Activated T-helper 2 cell treated with anti-CD3 and anti-CD28 coated beads, Interferon-gamma antibody, Interleukin-2, Interleukin-4, amounts not matched to agents 10 μg/mL and 5 μg/mL and 100 μg/mL, durations not matched to agents 14 hours and 24 hours and 36 hours (primary cell): Measurements from ENCODE around the gene DLAT. TPM values are rescaled to one million over a fixed set of nuclear protein-coding genes. Genes with fewer than 3 reads are reported as not detected.
"Not testable (repeated sequence)": the region's sequence is repeated elsewhere in the genome, so short reads cannot be mapped to it uniquely, and the experiment has no call there.

Source experiments
- DNase-seq: peaks from one replicate; pipeline ENCODE4 v3.0.0; 2021; ENCODE audit warnings: low spot score
- H3K27ac Mint-ChIP-seq: one replicate; pipeline ENCODE4 v1.8.0; 2021; ENCODE audit warnings: mixed read lengths
- H3K27me3 Mint-ChIP-seq: one replicate; pipeline ENCODE4 v1.8.0; 2021; ENCODE audit warnings: low read depth, mixed read lengths
- H3K36me3 Mint-ChIP-seq: one replicate; pipeline ENCODE4 v1.8.0; 2021; ENCODE audit warnings: low read depth, mixed read lengths
- H3K4me1 Mint-ChIP-seq: one replicate; pipeline ENCODE4 v1.8.0; 2021; ENCODE audit warnings: low read depth, mixed read lengths
- H3K4me3 Mint-ChIP-seq: one replicate; pipeline ENCODE4 v1.8.0; 2021; ENCODE audit warnings: low read depth, mild to moderate bottlenecking, moderate library complexity, mixed read lengths
- H3K9me3 Mint-ChIP-seq: one replicate; pipeline ENCODE4 v1.8.0; 2021; ENCODE audit warnings: mixed read lengths
- intact Hi-C: fragments of 100-400 bp; cut with micrococcal nuclease; formaldehyde crosslinking; loops from one replicate; pipeline ENCODE4 v1.15.1; 2023
- total RNA-seq: library from RNA; stranded (reverse); gene quantifications from 2 replicates; pipeline ENCODE4 v1.2.3, GENCODE V29; 2022

DLAT gene
- total RNA-seq, 1 donor from 2014 or later: 47.3 TPM

GRCh38 chr11:112016088-112016764, 9.0 kb upstream of the DLAT start:
- Mint-ChIP-seq H3K4me3 (no peak overlapping the region), H3K36me3 (peaks cover 34% of the 10 kb centered on the region), H3K4me1 (no peaks in the 10 kb centered on the region), H3K9me3 (no peaks in the 10 kb centered on the region), H3K27me3 (no peaks in the 10 kb centered on the region), H3K27ac (no peak overlapping the region)
- intact Hi-C loops: no loop called here
- DNase-seq: no peak

GRCh38 chr11:112016765-112017376, 8.3 kb upstream of the DLAT start:
- H3K9me3 Mint-ChIP-seq: no peaks in the 10 kb centered on the region
- no peaks in the 10 kb centered on the region for H3K4me1 Mint-ChIP-seq
- no peak overlapping the region for H3K27ac Mint-ChIP-seq
- DNase-seq: no peak
- intact Hi-C loops: no loop called here
- H3K27me3 Mint-ChIP-seq: no peaks in the 10 kb centered on the region
- no peak overlapping the region for H3K4me3 Mint-ChIP-seq
- peaks cover 34% of the 10 kb centered on the region for H3K36me3 Mint-ChIP-seq

DNA sequence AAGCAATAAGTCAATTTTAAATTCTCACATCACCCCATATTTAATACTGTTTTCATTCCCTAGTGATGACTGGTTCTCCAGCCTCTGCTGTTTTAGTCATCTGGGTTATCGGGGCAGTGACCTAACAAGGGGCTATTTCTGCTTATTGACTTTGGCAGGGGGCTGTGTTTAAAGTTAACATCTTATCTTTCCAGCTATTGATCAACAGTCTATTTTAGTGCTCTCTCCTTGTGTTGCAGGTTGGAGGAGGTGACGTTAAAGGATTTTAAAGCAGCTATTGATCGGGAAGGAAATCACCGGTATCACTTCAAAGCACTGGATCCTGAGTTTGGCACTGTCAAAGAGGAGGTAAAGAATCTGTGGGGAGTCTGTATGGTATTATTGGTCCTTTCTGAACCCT, 7.7 kb upstream of the DLAT start:
- Mint-ChIP-seq H3K9me3 (no peaks in the 10 kb centered on the region), H3K27me3 (no peaks in the 10 kb centered on the region), H3K4me3 (no peak overlapping the region), H3K4me1 (peaks cover 3% of the 10 kb centered on the region), H3K36me3 (peaks cover 34% of the 10 kb centered on the region), H3K27ac (no peak overlapping the region)
- DNase-seq: no peak
- intact Hi-C loops: no loop called here

DNA sequence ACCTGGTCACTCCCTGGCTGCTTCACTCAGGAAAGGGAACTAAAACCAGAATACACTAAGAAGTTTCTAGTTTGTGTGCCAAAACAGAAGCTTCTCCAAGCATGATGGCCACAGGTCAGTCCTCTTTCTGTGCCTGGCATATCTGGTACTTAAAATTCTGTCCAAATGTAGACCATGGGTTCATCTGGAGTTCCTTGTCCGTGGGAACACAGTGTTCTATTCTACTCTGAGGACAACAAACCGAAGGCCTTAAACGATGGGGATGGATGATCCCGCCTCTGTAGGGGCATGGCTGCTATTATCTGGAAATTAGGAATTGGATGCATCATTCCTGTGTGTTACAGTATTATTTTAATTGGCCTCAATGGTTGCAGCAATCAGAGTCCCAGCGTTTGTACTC, 6.1 kb upstream of the DLAT start:
- intact Hi-C loops: no loop called here
- peaks cover 11% of the 10 kb centered on the region for H3K4me1 Mint-ChIP-seq
- no peaks in the 10 kb centered on the region for H3K27me3 Mint-ChIP-seq
- H3K9me3 Mint-ChIP-seq: no peaks in the 10 kb centered on the region
- H3K4me3 Mint-ChIP-seq: no peak overlapping the region
- H3K36me3 Mint-ChIP-seq: peaks cover 40% of the 10 kb centered on the region
- DNase-seq: no peak
- H3K27ac Mint-ChIP-seq: no peak overlapping the region

- Mint-ChIP-seq H3K9me3 (no peaks in the 10 kb centered on the region), H3K27me3 (no peaks in the 10 kb centered on the region), H3K27ac (peak overlapping the region; percentile 48), H3K36me3 (peaks cover 39% of the 10 kb centered on the region), H3K4me3 (peak overlapping the region; percentile 44), H3K4me1 (peaks cover 13% of the 10 kb centered on the region)
- intact Hi-C loops: no loop called here
- DNase-seq: no peak
Observed at GRCh38 chr11:112023104-112023503, 2.1 kb upstream of the DLAT start.

DNA sequence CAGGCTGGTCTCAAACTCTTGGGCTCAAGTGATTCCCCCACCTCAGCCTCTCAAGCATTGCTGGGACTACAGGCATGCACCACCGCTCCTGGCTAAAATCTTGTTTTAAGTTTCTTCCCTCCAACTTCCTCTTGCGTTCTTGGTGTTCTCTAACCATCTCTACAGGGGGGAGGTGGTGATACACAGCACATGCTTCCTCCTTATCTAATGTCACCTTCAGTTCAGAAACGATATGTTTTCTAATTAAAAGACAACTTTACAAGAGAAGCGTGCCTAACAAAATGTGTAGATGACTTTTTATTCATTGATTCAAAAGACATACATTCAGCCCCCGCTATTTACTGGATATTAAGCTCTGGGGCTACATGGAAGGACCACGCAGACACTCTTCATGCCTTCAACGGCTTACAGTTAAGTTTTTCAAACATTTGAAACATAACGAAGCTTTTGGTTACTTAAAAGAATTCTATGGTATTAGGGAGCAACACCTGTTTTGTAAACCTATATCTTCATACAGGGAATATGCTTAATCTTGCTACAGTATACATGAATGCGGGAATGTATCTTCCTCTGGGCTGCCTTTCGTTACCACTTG, 933 bp upstream of the DLAT start:
- Mint-ChIP-seq H3K4me3 (peak overlapping the region; percentile 99), H3K4me1 (peaks cover 13% of the 10 kb centered on the region), H3K27ac (peak overlapping the region; percentile 99), H3K36me3 (peaks cover 40% of the 10 kb centered on the region), H3K9me3 (no peaks in the 10 kb centered on the region), H3K27me3 (no peaks in the 10 kb centered on the region)
- intact Hi-C loops: loop anchor here (2.0 kb wide), 3 partner anchors 33 to 145 kb away; partner anchors contain the start of genes CFAP68, FDXACB1, SDHD and TIMM8B
- no peak for DNase-seq

DNA sequence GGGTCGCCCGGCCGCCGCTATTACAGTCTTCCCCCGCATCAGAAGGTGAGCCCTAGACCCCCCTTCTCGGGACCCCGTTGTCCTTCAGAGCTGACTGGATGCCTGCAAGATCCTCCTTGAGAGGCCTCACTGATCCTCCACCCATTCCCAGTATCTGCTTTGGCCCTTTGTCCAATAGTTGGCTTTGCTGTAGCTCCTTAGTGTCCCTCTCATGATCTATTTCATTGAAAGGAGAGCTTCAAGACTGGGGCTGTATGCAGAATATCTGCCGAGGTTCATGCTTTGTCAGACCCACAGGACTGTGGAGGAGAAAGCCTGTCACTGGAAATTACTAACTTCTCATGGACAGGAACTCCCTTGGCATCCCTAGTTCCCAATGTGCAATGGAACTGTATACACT, 499 bp downstream of the DLAT start:
- Mint-ChIP-seq H3K27me3 (no peaks in the 10 kb centered on the region), H3K36me3 (peaks cover 41% of the 10 kb centered on the region), H3K9me3 (no peaks in the 10 kb centered on the region), H3K4me1 (peaks cover 13% of the 10 kb centered on the region), H3K27ac (peak overlapping the region; percentile 99), H3K4me3 (peak overlapping the region; percentile 99)
- intact Hi-C loops: loop anchor here (1.0 to 2.0 kb wide), 5 partner anchors 31 to 147 kb away; partner anchors contain the start of genes CFAP68, FDXACB1, NKAPD1 and PIH1D2
- no peak for DNase-seq

- H3K4me3 Mint-ChIP-seq: not testable (repeated sequence)
Observed at GRCh38 chr11:112026784-112027410, 1.7 kb downstream of the DLAT start.

DNA sequence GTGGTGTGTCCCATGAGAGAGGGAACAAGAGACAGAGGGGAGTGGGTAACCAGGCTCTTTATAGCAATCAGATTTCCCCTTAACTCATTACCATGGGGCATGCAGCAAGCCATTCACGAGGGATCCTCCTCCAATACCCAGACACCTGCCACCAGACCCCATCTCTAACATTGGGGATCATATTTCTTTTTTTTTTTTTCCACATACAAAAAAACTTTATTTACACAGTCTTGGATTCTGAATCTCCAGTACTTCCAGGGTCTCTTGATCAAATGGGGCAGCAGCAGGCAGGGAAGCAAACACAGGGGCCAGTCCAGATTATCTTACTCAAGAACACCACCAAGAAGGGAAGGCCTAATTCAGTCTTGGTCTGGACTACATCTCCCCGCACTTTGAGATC, 4.3 kb downstream of the DLAT start:
- Mint-ChIP-seq H3K36me3 (peaks cover 51% of the 10 kb centered on the region), H3K9me3 (no peaks in the 10 kb centered on the region), H3K27me3 (no peaks in the 10 kb centered on the region), H3K4me3 (no peak overlapping the region), H3K27ac (no peak overlapping the region), H3K4me1 (peaks cover 2% of the 10 kb centered on the region)
- no peak for DNase-seq
- intact Hi-C loops: no loop called here

More at GRCh38 chr11:112026784-112027410, 1.7 kb downstream of the DLAT start:
- H3K9me3 Mint-ChIP-seq, H3K27me3 Mint-ChIP-seq, H3K27ac Mint-ChIP-seq, intact Hi-C loops, DNase-seq: not testable (repeated sequence)
- Mint-ChIP-seq H3K36me3 (peaks cover 44% of the 10 kb centered on the region), H3K4me1 (peaks cover 13% of the 10 kb centered on the region)

DNA sequence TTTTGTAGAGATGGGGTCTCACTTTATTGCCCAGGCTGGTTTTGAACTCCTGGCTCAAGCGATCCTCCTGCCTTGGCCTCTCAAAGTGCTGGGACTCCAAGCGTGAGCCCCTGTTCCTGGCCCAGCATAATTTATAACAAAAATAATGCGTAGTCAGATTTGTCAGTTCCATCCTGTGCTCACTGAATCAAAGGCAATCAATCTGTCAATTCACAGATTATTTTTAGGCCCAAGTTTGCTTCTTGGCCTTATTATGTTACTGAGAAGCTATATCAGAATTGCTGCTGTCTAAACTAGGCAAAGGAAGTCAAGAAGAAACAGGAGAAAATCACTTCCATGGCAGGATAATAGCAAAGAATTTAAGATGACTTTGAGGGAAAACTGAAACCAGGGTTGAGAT, 8.7 kb downstream of the DLAT start:
- no peak overlapping the region for H3K27ac Mint-ChIP-seq
- H3K27me3 Mint-ChIP-seq: no peaks in the 10 kb centered on the region
- DNase-seq: no peak
- H3K4me1 Mint-ChIP-seq: peaks cover 4% of the 10 kb centered on the region
- intact Hi-C loops: no loop called here
- H3K9me3 Mint-ChIP-seq: no peaks in the 10 kb centered on the region
- H3K4me3 Mint-ChIP-seq: no peak overlapping the region
- H3K36me3 Mint-ChIP-seq: peaks cover 61% of the 10 kb centered on the region

GRCh38 chr11:112037527-112037926, 12.3 kb downstream of the DLAT start:
- Mint-ChIP-seq H3K4me1 (peaks cover 20% of the 10 kb centered on the region), H3K36me3 (peaks cover 66% of the 10 kb centered on the region), H3K27ac (no peak overlapping the region), H3K9me3 (no peaks in the 10 kb centered on the region), H3K27me3 (no peaks in the 10 kb centered on the region), H3K4me3 (no peak overlapping the region)
- intact Hi-C loops: no loop called here
- DNase-seq: no peak

DNA sequence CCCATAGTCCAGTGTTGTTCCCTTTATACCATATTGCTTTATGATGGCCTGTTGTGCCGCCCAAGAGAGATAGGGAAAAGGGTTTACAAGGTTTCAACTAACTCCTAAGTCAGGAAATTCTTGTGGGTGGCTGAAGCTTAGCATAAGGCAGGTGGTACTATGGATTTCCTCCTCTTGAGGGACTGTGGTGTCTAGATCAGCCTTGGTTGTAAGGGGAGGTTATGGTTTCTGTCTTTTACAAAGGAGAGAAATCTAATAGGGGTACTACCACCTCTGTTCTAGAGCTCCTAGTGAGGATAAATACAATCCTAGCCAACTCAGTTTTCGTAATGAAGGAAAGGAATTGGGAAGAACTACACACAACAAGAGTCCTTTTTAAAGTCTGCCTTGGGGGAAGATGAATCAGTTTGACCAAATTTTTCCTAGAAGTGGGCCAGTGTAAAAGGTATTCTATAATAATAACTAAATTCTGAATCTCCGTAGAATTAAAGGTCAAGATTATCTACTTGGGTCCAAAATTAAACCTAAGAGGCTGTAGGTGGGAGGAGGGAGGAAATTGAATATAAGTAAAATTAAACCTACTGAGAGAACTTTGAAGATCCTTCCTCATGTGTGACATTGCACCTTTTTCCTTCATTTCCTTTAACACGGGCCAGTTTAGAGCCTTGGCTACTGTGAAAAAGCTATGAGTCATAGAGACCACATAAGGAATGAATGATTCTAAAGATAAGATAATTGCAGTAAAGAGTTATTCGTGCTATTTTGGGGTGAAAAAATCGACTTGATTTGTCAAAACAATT, 17.2 kb downstream of the DLAT start:
- H3K27me3 Mint-ChIP-seq: no peaks in the 10 kb centered on the region
- DNase-seq: no peak
- H3K27ac Mint-ChIP-seq: no peak overlapping the region

More for the DNA sequence above, 17.2 kb downstream of the DLAT start:
- intact Hi-C loops: no loop called here
- Mint-ChIP-seq H3K9me3 (no peaks in the 10 kb centered on the region), H3K36me3 (peaks cover 80% of the 10 kb centered on the region), H3K4me1 (peaks cover 20% of the 10 kb centered on the region), H3K4me3 (no peak overlapping the region)
